NCI-H187 (cell line): ENCODE data around the gene RAPGEF4.
"Not testable (repeated sequence)": the region's sequence is repeated elsewhere in the genome, so short reads cannot be mapped to it uniquely, and the experiment has no call there.

ENCODE experiments used
- DNase-seq, 2 experiments: peaks; one replicate each; lab custom pipeline; 2025; lab: John Stamatoyannopoulos, UW

Gene RAPGEF4

GRCh38 chr2:173033084-173033483, 297.4 kb downstream of the RAPGEF4 start:
- no peak for DNase-seq

GRCh38 chr2:173034143-173034542, 298.5 kb downstream of the RAPGEF4 start:
- no peak for DNase-seq

GRCh38 chr2:173037245-173038120, 301.8 kb downstream of the RAPGEF4 start:
- DNase-seq: no peak

GRCh38 chr2:173038257-173038656, 302.6 kb downstream of the RAPGEF4 start:
- DNase-seq: not testable (repeated sequence)

- DNase-seq: no peak
Observed at GRCh38 chr2:173040729-173041128, 305.1 kb downstream of the RAPGEF4 start.

GRCh38 chr2:173043476-173043875, 307.8 kb downstream of the RAPGEF4 start:
- no peak for DNase-seq

GRCh38 chr2:173043897-173044519, 308.4 kb downstream of the RAPGEF4 start:
- no peak for DNase-seq

GRCh38 chr2:173044686-173045085, 309.0 kb downstream of the RAPGEF4 start:
- DNase-seq: no peak

- DNase-seq: no peak
Observed at GRCh38 chr2:173045181-173045580, 309.5 kb downstream of the RAPGEF4 start.

GRCh38 chr2:173048522-173048896, 312.9 kb downstream of the RAPGEF4 start:
- no peak for DNase-seq

- DNase-seq: no peak
Observed at GRCh38 chr2:173048897-173049661, 313.4 kb downstream of the RAPGEF4 start.

- no peak for DNase-seq
Observed at GRCh38 chr2:173049831-173050230, 314.2 kb downstream of the RAPGEF4 start.

- no peak for DNase-seq
Observed at GRCh38 chr2:173050684-173051083, 315.0 kb downstream of the RAPGEF4 start.

- no peak for DNase-seq
Observed at GRCh38 chr2:173051463-173052215, 316.0 kb downstream of the RAPGEF4 start.

- no peak for DNase-seq
Observed at GRCh38 chr2:173053043-173053699, 317.5 kb downstream of the RAPGEF4 start.

- no peak for DNase-seq
Observed at GRCh38 chr2:173054466-173054865, 318.8 kb downstream of the RAPGEF4 start.

- no peak for DNase-seq
Observed at GRCh38 chr2:173056705-173057364, 321.2 kb downstream of the RAPGEF4 start.

- no peak for DNase-seq
Observed at GRCh38 chr2:173058097-173058496, 322.5 kb downstream of the RAPGEF4 start.

GRCh38 chr2:173058673-173059072, 323.0 kb downstream of the RAPGEF4 start:
- no peak for DNase-seq

- no peak for DNase-seq
Observed at GRCh38 chr2:173059292-173059691, 323.6 kb downstream of the RAPGEF4 start.

GRCh38 chr2:173059971-173060461, 324.4 kb downstream of the RAPGEF4 start:
- no peak for DNase-seq
